Thyroid gland (tissue), 4 donors: ENCODE measurements around the gene TOPBP1. TPM values are rescaled to one million over a fixed set of nuclear protein-coding genes. Genes with fewer than 3 reads are reported as not detected.
"Not testable (repeated sequence)": the region's sequence is repeated elsewhere in the genome, so short reads cannot be mapped to it uniquely, and the experiment has no call there.

Experiments
- DNase-seq, 2 donors: peaks; one replicate each; pipeline ENCODE4 v3.0.0-alpha.2; 2019
- H3K27ac ChIP-seq, 3 donors: fragments of 200-600 bp; sonication (generic); 1 replicate in 2 of 3; 2 replicates in 1 of 3; pipeline ENCODE4 v1.5.1; 2016 to 2019; ENCODE audit warnings: mild to moderate bottlenecking in 1 of 3, moderate library complexity in 1 of 3
- H3K27me3 ChIP-seq: fragments of 200-600 bp; sonication (generic); one replicate; pipeline ENCODE4 v1.5.1; 2019
- H3K36me3 ChIP-seq, 2 donors: fragments of 200-600 bp; sonication (generic); one replicate each; pipeline ENCODE4 v1.5.1; 2016 to 2019
- H3K4me1 ChIP-seq, 2 donors: fragments of 200-600 bp; sonication (generic); one replicate each; pipeline ENCODE4 v1.5.1; 2017 to 2019
- H3K4me3 ChIP-seq, 3 donors: fragments of 200-600 bp; sonication (generic); replicated peaks in 1 of 3; 1 replicate in 2 of 3; 2 replicates in 1 of 3; pipeline ENCODE4 v1.5.1; 2016; ENCODE audit warnings: mild to moderate bottlenecking in 1 of 3
- H3K9me3 ChIP-seq: fragments of 200-600 bp; sonication (generic); one replicate; pipeline ENCODE4 v1.5.1; 2017
- CTCF ChIP-seq, 6 experiments: fragments of 200-600 bp in 3 of 6; fragments of 450-650 bp in 3 of 6; sonication (generic) in 3 of 6; IDR thresholded peaks; one replicate each; pipeline ENCODE4 v1.5.1; 2016 to 2019; ENCODE audit warnings: antibody characterized with exemption in 6 of 6, mild to moderate bottlenecking in 2 of 6, inconsistent platforms in 1 of 6, moderate library complexity in 1 of 6
- POLR2A ChIP-seq, 2 donors: fragments of 450-650 bp; IDR thresholded peaks; one replicate each; pipeline ENCODE4 v1.6.1; 2017; ENCODE audit warnings: antibody characterized with exemption in 2 of 2, mild to moderate bottlenecking in 2 of 2, moderate library complexity in 1 of 2
- WGBS, 2 donors: methylation state at CpG; one replicate each; pipeline ENCODE4 v1.1.5; 2017; 5-methylcytosine and 5-hydroxymethylcytosine counted together
- intact Hi-C: fragments of 100-400 bp; cut with DNase I; formaldehyde crosslinking; loops from one replicate; pipeline ENCODE4 v1.15.1; 2023
- small RNA-seq: library from RNA; depleted of rRNA; stranded (forward); fragments of <200 nt; gene quantifications from one replicate; pipeline ENCODE3, GENCODE V24; 2016
- total RNA-seq, 4 donors: library from RNA; depleted of rRNA; stranded (reverse); fragments of >200 nt; gene quantifications; one replicate each; pipeline ENCODE4 v1.2.3, GENCODE V29; 2016

Gene TOPBP1
- total RNA-seq, 4 donors from 2014 or later, result 25.5 to 46.7 (median 29.4) TPM

GRCh38 chr3:133561679-133562078 is 100.1 kb downstream of the TOPBP1 start:
- no peaks in the 10 kb centered on the region for H3K36me3 ChIP-seq
- DNase-seq, result no peak
- no peaks in the 10 kb centered on the region for H3K9me3 ChIP-seq
- 82 to 83% methylated on average over 2 of the region's 2 CpGs for WGBS, 2 donors
- H3K27ac ChIP-seq, result no peak overlapping the region
- H3K4me3 ChIP-seq, result no peak overlapping the region
- no peaks in the 10 kb centered on the region for H3K4me1 ChIP-seq
- TF ChIP-seq CTCF (IDR thresholded peaks at IDR 0.05) (no peak), POLR2A (IDR thresholded peaks at IDR 0.05) (no peak)
- no peaks in the 10 kb centered on the region for H3K27me3 ChIP-seq
- intact Hi-C loops, result no loop called here

GRCh38 chr3:133551589-133551988 is 110.2 kb downstream of the TOPBP1 start:
- DNase-seq, intact Hi-C loops, H3K36me3 ChIP-seq, H3K4me3 ChIP-seq, H3K9me3 ChIP-seq, H3K27me3 ChIP-seq, H3K27ac ChIP-seq: not testable (repeated sequence)
- WGBS, 2 donors, result 97 to 100% methylated on average over 3 to 13 of the region's 14 CpGs
- H3K4me1 ChIP-seq, result peaks cover 18 to 21% of the 10 kb centered on the region in 2 donors

Small RNA genes within 50 kb of the gene (small RNA-seq; reads per million reads assigned to genes)
- not detected for gene RF00438
- not detected for gene RNA5SP140
- gene RNU6-678P, result not detected

Other genes starting within 250 kb of the TOPBP1 start
- gene CDV3, start 88.3 kb downstream of the TOPBP1 start, total RNA-seq, result 100 to 1,000 TPM; 147 to 177 (median 166) TPM
- gene TF, start 84.5 kb upstream of the TOPBP1 start, total RNA-seq, result 1 to 10 TPM in 3 of 4 donors, under 1 TPM in 1; 0.15 to 4.2 (median 1.2) TPM
- 10 to 100 TPM; 26.9 to 55.9 (median 45.2) TPM for gene SRPRB, start 143.9 kb upstream of the TOPBP1 start, total RNA-seq
- 1 to 10 TPM; 4.4 to 6.2 (median 5.6) TPM for gene RAB6B, start 233.9 kb upstream of the TOPBP1 start, total RNA-seq